GM21717 (cell line): Measurements from ENCODE around the gene SKAP1.
"Not testable (repeated sequence)": the region's sequence is repeated elsewhere in the genome, so short reads cannot be mapped to it uniquely, and the experiment has no call there.

ENCODE experiments used
- ATAC-seq: cut with Tn5 transposase; IDR thresholded peaks from one replicate; pipeline ENCODE4 v1.9.1; 2021; ENCODE audit warnings: mild to moderate bottlenecking, moderate library complexity; ENCODE audit not compliant: unreplicated experiment

Gene SKAP1

GRCh38 chr17:48219617-48220016, 210.4 kb downstream of the SKAP1 start:
- no peak for ATAC-seq

GRCh38 chr17:48215583-48216139, 214.4 kb downstream of the SKAP1 start:
- ATAC-seq = no peak

- no peak for ATAC-seq
Observed at GRCh38 chr17:48213797-48214196, 216.2 kb downstream of the SKAP1 start.

GRCh38 chr17:48211787-48212186, 218.2 kb downstream of the SKAP1 start:
- ATAC-seq = no peak

- ATAC-seq = no peak
Observed at GRCh38 chr17:48211011-48211410, 219.0 kb downstream of the SKAP1 start.

- ATAC-seq = no peak
Observed at GRCh38 chr17:48209973-48210372, 220.0 kb downstream of the SKAP1 start.

- no peak for ATAC-seq
Observed at GRCh38 chr17:48207776-48208544, 222.1 kb downstream of the SKAP1 start.

GRCh38 chr17:48207036-48207435, 223.0 kb downstream of the SKAP1 start:
- not testable (repeated sequence) for ATAC-seq

- ATAC-seq = no peak
Observed at GRCh38 chr17:48202959-48203358, 227.1 kb downstream of the SKAP1 start.

- ATAC-seq = no peak
Observed at GRCh38 chr17:48198950-48199541, 231.0 kb downstream of the SKAP1 start.

GRCh38 chr17:48195910-48196309, 234.1 kb downstream of the SKAP1 start:
- ATAC-seq = no peak

GRCh38 chr17:48194097-48194550, 235.9 kb downstream of the SKAP1 start:
- ATAC-seq = no peak

GRCh38 chr17:48192321-48192731, 237.7 kb downstream of the SKAP1 start:
- ATAC-seq = no peak

- ATAC-seq = no peak
Observed at GRCh38 chr17:48191362-48191761, 238.7 kb downstream of the SKAP1 start.

- ATAC-seq = no peak
Observed at GRCh38 chr17:48190871-48191270, 239.1 kb downstream of the SKAP1 start.

GRCh38 chr17:48187872-48188608, 242.0 kb downstream of the SKAP1 start:
- no peak for ATAC-seq

GRCh38 chr17:48186317-48186716, 243.7 kb downstream of the SKAP1 start:
- ATAC-seq = not testable (repeated sequence)

GRCh38 chr17:48184721-48185120, 245.3 kb downstream of the SKAP1 start:
- no peak for ATAC-seq

GRCh38 chr17:48181653-48182052, 248.4 kb downstream of the SKAP1 start:
- no peak for ATAC-seq

GRCh38 chr17:48180842-48181629, 249.0 kb downstream of the SKAP1 start:
- no peak for ATAC-seq
